GM23248 (cell line): ENCODE data around the gene SLC27A3. TPM values are rescaled to one million over a fixed set of nuclear protein-coding genes. Genes with fewer than 3 reads are reported as not detected.

Experiments
- DNase-seq: peaks from one replicate; pipeline ENCODE4 v3.0.0-alpha.2; 2015
- H2AFZ ChIP-seq: fragments of 200-600 bp; sonication (generic); 2 replicates; pipeline ENCODE4 v1.6.1; 2016; ENCODE audit warnings: antibody characterized with exemption
- H3F3A ChIP-seq: fragments of 200-600 bp; sonication (generic); 2 replicates; pipeline ENCODE4 v1.6.1; 2016; ENCODE audit warnings: mild to moderate bottlenecking, antibody characterized with exemption, mixed run types; ENCODE audit not compliant: insufficient read depth
- H3K27ac ChIP-seq: fragments of 200-600 bp; sonication (generic); 2 replicates; pipeline ENCODE4 v1.5.1; 2016; ENCODE audit warnings: mild to moderate bottlenecking
- H3K27me3 ChIP-seq: fragments of 200-600 bp; sonication (generic); replicated peaks from 2 replicates; pipeline ENCODE4 v1.6.1; 2016; ENCODE audit warnings: mild to moderate bottlenecking; ENCODE audit not compliant: insufficient read depth
- H3K36me3 ChIP-seq: fragments of 200-600 bp; sonication (generic); 2 replicates; pipeline ENCODE4 v1.6.1; 2016; ENCODE audit warnings: low read depth, mild to moderate bottlenecking
- H3K4me1 ChIP-seq: fragments of 200-600 bp; sonication (generic); 2 replicates; pipeline ENCODE4 v1.6.1; 2016; ENCODE audit warnings: mild to moderate bottlenecking; ENCODE audit not compliant: insufficient read depth
- H3K4me2 ChIP-seq: fragments of 200-600 bp; sonication (generic); one replicate; pipeline ENCODE4 v1.6.1; 2016; ENCODE audit warnings: mild to moderate bottlenecking; ENCODE audit not compliant: unreplicated experiment
- H3K4me3 ChIP-seq: fragments of 200-600 bp; sonication (generic); 2 replicates; pipeline ENCODE4 v1.5.1; 2016; ENCODE audit warnings: mild to moderate bottlenecking
- H3K79me2 ChIP-seq: fragments of 200-600 bp; sonication (generic); 2 replicates; pipeline ENCODE4 v1.6.1; 2016; ENCODE audit warnings: mild to moderate bottlenecking; ENCODE audit not compliant: insufficient read depth
- H3K9ac ChIP-seq: fragments of 200-600 bp; sonication (generic); 2 replicates; pipeline ENCODE4 v1.6.1; 2016; ENCODE audit warnings: mild to moderate bottlenecking
- H3K9me2 ChIP-seq: fragments of 200-600 bp; sonication (generic); 2 replicates; pipeline ENCODE4 v1.6.1; 2016; ENCODE audit warnings: mixed run types, mild to moderate bottlenecking, moderate library complexity; ENCODE audit not compliant: insufficient read depth
- H3K9me3 ChIP-seq: fragments of 200-600 bp; sonication (generic); one replicate; pipeline ENCODE4 v1.6.1; 2017; ENCODE audit warnings: low read depth
- H4K20me1 ChIP-seq: fragments of 200-600 bp; sonication (generic); 2 replicates; pipeline ENCODE4 v1.6.0; 2016; ENCODE audit not compliant: insufficient read depth
- EZH2 ChIP-seq: fragments of 200-600 bp; sonication (generic); IDR thresholded peaks from 2 replicates; pipeline ENCODE4 v1.6.1; 2018; ENCODE audit warnings: antibody characterized with exemption, mild to moderate bottlenecking; ENCODE audit not compliant: insufficient read depth, poor library complexity, severe bottlenecking
- EZH2phosphoT487 ChIP-seq: fragments of 200-600 bp; sonication (generic); IDR thresholded peaks from 2 replicates; pipeline ENCODE4 v1.6.1; 2018; ENCODE audit warnings: antibody characterized with exemption, moderate library complexity, mild to moderate bottlenecking, low read depth; ENCODE audit not compliant: insufficient read depth
- WGBS, 2 experiments: methylation state at CpG; one replicate each; pipeline ENCODE4 v1.1.6; 2015 to 2017; ENCODE audit warnings: low lambda C conversion rate in 2 of 2, low coverage in 1 of 2; ENCODE audit errors: missing lambda C conversion rate in 2 of 2; 5-methylcytosine and 5-hydroxymethylcytosine counted together
- in situ Hi-C: fragments of 300-500 bp; cut with MboI; formaldehyde crosslinking; loops from 2 replicates; pipeline ENCODE4 v1.15.0; 2020
- polyA plus RNA-seq: library from polyadenylated mRNA; unstranded; fragments of >200 nt; fragmentation: Nextera tagmentation; extraction: Ambion mirVana; gene quantifications from 2 replicates; pipeline ENCODE4 v1.2.1, GENCODE V29; 2016
- total RNA-seq: library from RNA; depleted of rRNA; stranded (reverse); fragments of >200 nt; shearing (Covaris generic); gene quantifications from 2 replicates; pipeline ENCODE4 v1.2.3, GENCODE V29; 2014

The SLC27A3 gene
- total and polyA plus RNA-seq, 2 experiments from 2014 or later: 5.6 to 8.8 TPM

DNA sequence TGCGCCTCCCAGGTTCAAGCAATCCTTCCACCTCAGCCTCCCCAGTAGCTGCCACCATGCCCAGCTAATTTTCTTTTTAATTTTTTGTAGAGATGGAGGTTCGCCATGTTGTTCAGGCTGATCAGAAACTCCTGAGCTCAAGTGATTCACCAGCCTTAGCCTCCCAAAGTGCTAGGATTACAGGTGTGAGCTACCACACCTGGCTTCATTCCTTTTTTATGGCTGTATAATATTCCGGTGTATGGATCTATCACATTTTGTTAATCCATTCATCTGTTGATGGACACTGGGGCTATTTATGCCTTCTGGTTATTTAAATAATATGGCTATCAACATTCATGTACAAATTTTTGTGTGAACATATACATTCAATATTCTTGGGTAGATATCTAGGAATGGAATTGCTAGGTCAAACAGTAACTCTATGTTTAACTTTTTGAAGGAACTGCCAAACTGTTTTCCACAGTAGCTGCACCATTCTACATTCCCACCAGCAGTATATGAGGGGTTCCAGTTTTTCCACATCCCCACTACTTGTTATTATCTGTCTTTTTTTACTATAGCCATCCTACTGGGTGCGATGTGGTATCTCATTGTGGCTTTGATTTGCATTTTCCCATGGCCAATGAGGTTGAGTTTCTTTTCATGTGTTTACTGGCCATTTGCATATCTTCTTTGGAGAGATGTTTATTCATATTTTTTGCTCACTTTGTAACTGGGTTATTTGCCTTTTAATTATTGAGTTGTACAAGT is 11.0 kb downstream of the SLC27A3 start:
- no peak overlapping the region for H3K4me3 ChIP-seq
- no peaks in the 10 kb centered on the region for H4K20me1 ChIP-seq
- peaks cover 23% of the 10 kb centered on the region for H3K4me1 ChIP-seq
- DNase-seq: no peak
- H3F3A ChIP-seq: peaks cover 17% of the 10 kb centered on the region
- H3K79me2 ChIP-seq: no peaks in the 10 kb centered on the region
- TF ChIP-seq EZH2: no peak
- TF ChIP-seq EZH2phosphoT487: no peak
- H3K9me2 ChIP-seq: no peaks in the 10 kb centered on the region
- WGBS, 2 experiments: 81 to 84% methylated on average over 3 to 4 of the region's 4 CpGs
- no peaks in the 10 kb centered on the region for H3K27me3 ChIP-seq
- no peaks in the 10 kb centered on the region for H3K36me3 ChIP-seq
- in situ Hi-C loops: no loop called here
- H2AFZ ChIP-seq: no peak overlapping the region
- H3K4me2 ChIP-seq: no peak overlapping the region
- H3K9me3 ChIP-seq: no peaks in the 10 kb centered on the region
- H3K9ac ChIP-seq: no peak overlapping the region
- H3K27ac ChIP-seq: no peak overlapping the region

DNA sequence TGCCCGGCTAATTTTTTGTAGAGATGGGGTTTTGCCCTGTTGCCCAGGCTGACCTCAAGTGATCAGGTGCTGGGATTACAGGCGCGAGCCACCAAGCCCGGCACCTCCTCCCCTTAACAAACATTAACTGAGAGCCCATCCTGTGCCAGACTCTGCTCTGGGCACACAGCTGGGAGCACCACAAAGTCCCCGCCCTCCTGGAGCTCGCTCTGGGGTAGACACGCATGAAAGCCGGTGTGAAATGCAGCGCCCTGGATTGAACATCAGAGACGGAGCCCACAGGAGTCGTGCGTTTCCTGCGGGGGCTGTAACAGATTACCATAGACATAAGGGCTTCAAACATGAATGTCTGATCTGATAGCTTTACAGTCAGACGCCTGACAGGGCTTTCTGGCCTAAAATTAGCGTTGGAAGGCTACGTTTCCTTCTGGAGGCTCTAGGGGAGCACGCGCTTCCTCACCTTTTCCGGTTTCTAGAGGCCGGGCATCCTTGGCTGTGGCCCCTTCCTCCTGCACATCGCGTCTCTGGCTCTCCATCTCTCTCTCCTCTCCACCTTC is 14.3 kb downstream of the SLC27A3 start:
- Histone ChIP-seq H3K4me3 (peak overlapping the region; percentile 77), H3F3A (peaks cover 22% of the 10 kb centered on the region), H3K9ac (peak overlapping the region; percentile 88), H3K9me3 (no peaks in the 10 kb centered on the region), H4K20me1 (no peaks in the 10 kb centered on the region), H3K79me2 (no peaks in the 10 kb centered on the region), H3K27ac (peak overlapping the region; percentile 99), H3K4me2 (peak overlapping the region; percentile 99), H3K9me2 (no peaks in the 10 kb centered on the region), H3K27me3 (no peaks in the 10 kb centered on the region), H3K4me1 (peaks cover 21% of the 10 kb centered on the region), H2AFZ (peak overlapping the region; percentile 94), H3K36me3 (no peaks in the 10 kb centered on the region)
- DNase-seq: peak; percentile 49
- in situ Hi-C loops: no loop called here
- TF ChIP-seq EZH2: no peak
- TF ChIP-seq EZH2phosphoT487: no peak
- 12 to 15% methylated on average over 22 of the region's 22 CpGs for WGBS, 2 experiments

DNA sequence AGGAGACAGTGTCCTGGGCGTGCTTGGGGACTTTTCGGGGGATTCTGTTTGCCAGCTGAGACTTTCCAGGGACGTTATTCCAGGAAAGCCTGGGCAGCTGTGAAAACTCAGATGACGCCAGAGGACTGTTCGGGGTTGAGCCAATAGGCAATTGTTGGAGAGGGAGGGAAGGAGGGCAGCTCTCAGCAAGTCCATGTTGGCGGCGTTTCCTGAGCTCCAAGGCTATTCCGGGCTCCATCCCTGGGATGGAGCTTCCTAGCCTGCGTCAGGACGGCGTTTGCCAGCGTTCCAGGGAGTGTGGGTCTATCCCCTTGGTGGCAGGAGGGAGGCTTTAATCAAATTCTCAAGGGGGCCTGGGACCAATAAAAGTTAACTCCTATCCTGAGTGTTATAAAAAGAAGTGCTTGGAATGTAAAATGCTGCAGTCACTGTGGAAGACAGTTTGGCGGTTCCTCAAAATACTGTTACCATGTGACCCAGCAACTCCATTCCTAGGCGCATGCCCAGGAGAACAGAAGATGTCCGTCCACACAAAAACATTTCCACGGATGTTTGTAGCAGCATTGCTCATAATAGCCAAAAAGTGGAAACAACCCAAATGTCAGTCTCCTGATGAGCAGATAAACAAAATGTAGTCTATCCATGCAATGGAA is 15.2 kb downstream of the SLC27A3 start:
- H3K9me3 ChIP-seq: no peaks in the 10 kb centered on the region
- peak overlapping the region; percentile 99 for H3K27ac ChIP-seq
- no peaks in the 10 kb centered on the region for H3K27me3 ChIP-seq
- peak overlapping the region; percentile 94 for H2AFZ ChIP-seq
- 2 to 4% methylated on average over 16 of the region's 16 CpGs for WGBS, 2 experiments
- in situ Hi-C loops: no loop called here
- H3K4me2 ChIP-seq: peak overlapping the region; percentile 99
- H3K79me2 ChIP-seq: no peaks in the 10 kb centered on the region
- peak overlapping the region; percentile 77 for H3K4me3 ChIP-seq
- H3K9me2 ChIP-seq: no peaks in the 10 kb centered on the region
- H3F3A ChIP-seq: peaks cover 22% of the 10 kb centered on the region
- no peaks in the 10 kb centered on the region for H4K20me1 ChIP-seq
- TF ChIP-seq EZH2phosphoT487 (no peak), EZH2 (no peak)
- H3K4me1 ChIP-seq: peaks cover 21% of the 10 kb centered on the region
- H3K36me3 ChIP-seq: no peaks in the 10 kb centered on the region
- peak overlapping the region; percentile 88 for H3K9ac ChIP-seq
- peak; percentile 90 for DNase-seq

DNA sequence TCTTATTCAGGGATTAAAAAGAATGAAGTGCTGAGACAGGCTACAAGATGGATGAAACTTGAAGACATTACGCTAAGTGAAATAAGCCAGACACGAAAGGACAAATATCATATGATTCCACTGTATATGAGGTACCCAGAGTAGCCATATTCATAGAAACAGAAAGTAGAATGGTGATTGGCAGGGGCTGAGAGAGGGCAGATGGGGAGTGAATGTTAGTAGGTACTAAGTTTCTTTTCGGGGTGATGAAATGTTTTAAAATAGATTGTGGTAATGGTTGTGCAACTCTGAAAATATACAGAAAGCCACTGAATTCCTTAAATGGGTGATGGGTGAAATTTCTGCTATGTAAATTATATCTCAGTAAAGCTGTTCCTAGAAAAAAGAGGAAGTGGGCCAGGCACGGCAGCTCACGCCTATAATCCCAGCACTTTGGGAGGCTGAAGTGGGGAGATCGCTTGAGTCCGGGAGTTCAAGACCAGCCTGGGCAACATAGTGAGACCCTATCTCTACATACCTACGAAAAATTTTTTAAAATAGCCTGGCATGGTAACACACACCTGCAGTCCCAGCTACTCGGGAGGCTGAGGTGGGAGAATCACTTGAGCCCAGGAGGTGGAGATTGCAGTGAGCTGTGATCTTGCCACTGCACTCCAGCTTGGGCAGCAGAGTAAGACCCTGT is 15.9 kb downstream of the SLC27A3 start:
- Histone ChIP-seq H3K27me3 (no peaks in the 10 kb centered on the region), H4K20me1 (no peaks in the 10 kb centered on the region), H3F3A (peaks cover 22% of the 10 kb centered on the region), H3K4me2 (peak overlapping the region; percentile 99), H3K4me3 (peak overlapping the region; percentile 77), H3K79me2 (no peaks in the 10 kb centered on the region), H3K9me2 (no peaks in the 10 kb centered on the region), H3K9ac (peak overlapping the region; percentile 88), H3K9me3 (no peaks in the 10 kb centered on the region), H3K27ac (peak overlapping the region; percentile 99), H3K4me1 (peaks cover 21% of the 10 kb centered on the region), H2AFZ (peak overlapping the region; percentile 94), H3K36me3 (no peaks in the 10 kb centered on the region)
- DNase-seq: peak; percentile 91
- in situ Hi-C loops: no loop called here
- 12 to 18% methylated on average over 9 of the region's 9 CpGs for WGBS, 2 experiments
- no peak for TF ChIP-seq EZH2phosphoT487
- no peak for TF ChIP-seq EZH2
